CD4-positive, alpha-beta T cell treated with Interleukin-2 at 100 ng/mL for 4 hours (primary cell): ENCODE data around the gene DGKD.

Experiments used
- DNase-seq: peaks from one replicate; pipeline ENCODE4 v3.0.0-alpha.2; 2020; ENCODE audit warnings: low spot score

DGKD gene

GRCh38 chr2:233501198-233502076 lies 147.1 kb downstream of the DGKD start:
- no peak for DNase-seq

DNA sequence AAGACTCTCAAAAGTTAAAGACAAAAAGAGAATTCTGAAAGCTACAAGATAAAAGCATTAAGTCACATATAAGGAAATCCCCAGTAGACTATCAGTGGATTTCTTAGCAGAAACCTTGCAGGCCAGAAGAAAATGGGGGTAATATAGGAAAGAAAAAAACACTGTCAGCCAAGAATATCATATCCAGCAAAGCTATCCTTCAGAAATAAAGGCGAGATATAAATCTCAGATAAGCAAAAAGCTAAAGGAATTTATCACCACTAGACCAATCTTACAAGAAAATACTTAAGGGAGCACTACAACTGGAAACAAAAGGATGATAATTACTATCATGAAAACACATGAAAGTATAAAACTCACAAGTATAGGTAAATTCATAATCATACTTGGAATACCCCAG lies 149.2 kb downstream of the DGKD start:
- DNase-seq, result no peak

GRCh38 chr2:233503947-233504637 lies 149.8 kb downstream of the DGKD start:
- DNase-seq, result no peak

- no peak for DNase-seq
These were observed 159.8 kb downstream of the DGKD start for GRCh38 chr2:233513953-233514655.

DNA sequence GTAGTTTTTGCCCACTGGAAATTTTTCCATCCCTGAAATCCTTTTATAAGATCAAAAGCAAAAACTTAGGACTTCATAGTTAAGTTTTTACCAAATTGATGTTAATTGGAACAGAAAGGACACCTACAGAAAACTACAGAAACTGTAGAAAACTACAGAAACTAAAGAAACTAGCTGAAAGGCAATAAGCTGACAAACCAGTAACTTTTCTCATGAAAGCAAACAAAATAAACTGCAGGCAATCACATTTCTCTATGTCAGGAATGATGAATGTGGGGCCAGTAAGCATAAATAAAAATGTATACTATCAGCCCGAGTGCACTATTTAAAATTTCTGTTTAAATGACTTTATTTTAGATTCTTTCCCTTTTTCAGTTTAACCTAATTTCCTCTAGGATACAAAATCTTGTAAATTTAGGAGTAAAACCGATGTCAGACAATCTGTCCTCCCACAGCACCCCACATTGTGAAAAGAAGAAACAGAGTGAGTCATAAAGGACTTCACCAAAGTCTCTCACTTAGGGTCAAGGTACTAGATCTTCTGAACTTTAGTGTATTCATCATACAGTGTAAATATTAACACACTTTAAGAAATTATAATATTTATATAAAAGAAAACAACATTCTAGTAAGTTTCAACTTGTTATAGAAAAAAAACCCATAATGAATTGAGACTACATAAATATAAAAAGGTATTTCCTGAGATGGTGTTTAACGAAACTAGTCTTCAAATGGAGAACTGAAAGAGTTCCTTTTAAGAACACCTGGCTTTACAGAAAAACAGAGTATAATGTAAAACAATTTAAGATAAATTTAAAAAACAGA lies 165.7 kb downstream of the DGKD start:
- DNase-seq, result no peak
